Motor neuron (in vitro differentiated cells): ENCODE results near the gene CDKL2. TPM values are rescaled to one million over a fixed set of nuclear protein-coding genes. Genes with fewer than 3 reads are reported as not detected.
"Not testable (repeated sequence)": the region's sequence is repeated elsewhere in the genome, so short reads cannot be mapped to it uniquely, and the experiment has no call there.

Experiments used
- ATAC-seq, 8 experiments: fragments of 200-7000 bp; cut with Tn5 transposase; replicated peaks in 6 of 8; 2 replicates each; pipeline ENCODE4 v1.8.0; 2021; ENCODE audit warnings: mild to moderate bottlenecking in 8 of 8, moderate library complexity in 8 of 8
- H3K27ac ChIP-seq, 2 donors: fragments of 250-450 bp; sonication (Bioruptor Pico); 2 replicates each; pipeline ENCODE4 v1.9.0; 2021; ENCODE audit warnings: antibody characterized with exemption in 2 of 2, mild to moderate bottlenecking in 2 of 2, moderate library complexity in 1 of 2
- H3K4me1 ChIP-seq, 2 donors: fragments of 250-450 bp; sonication (Bioruptor Pico); replicated peaks in 1 of 2; 2 replicates each; pipeline ENCODE4 v1.6.1; 2021; ENCODE audit warnings: antibody characterized with exemption in 2 of 2, mild to moderate bottlenecking in 2 of 2, moderate library complexity in 1 of 2
- H3K4me3 ChIP-seq, 5 donors: fragments of 250-450 bp; sonication (Bioruptor Pico); 2 replicates each; pipeline ENCODE4 v1.9.0; 2021; ENCODE audit warnings: antibody characterized with exemption in 5 of 5, mild to moderate bottlenecking in 5 of 5, moderate library complexity in 4 of 5
- WGBS, 10 experiments: fragments of 450-650 bp; shearing (Covaris generic); methylation state at CpG; one replicate each; pipeline ENCODE4 v1.0.0; 2022; 5-methylcytosine and 5-hydroxymethylcytosine counted together
- in situ Hi-C, 9 experiments: fragments of 400-800 bp; cut with MboI; loops; one replicate each; pipeline ENCODE4 v1.15.0; 2021; ENCODE audit warnings: low sequenced_read_pairs in 9 of 9, low pct_unique_long_range_greater_than_20kb in 2 of 9; ENCODE audit not compliant: unreplicated experiment in 9 of 9
- total RNA-seq, 8 experiments: library from RNA; unstranded; fragments of 300-600 nt; gene quantifications; 2 replicates each; pipeline versions ENCODE4 v1.2.3 to v1.2.4, GENCODE V29; 2022

The CDKL2 gene
- total RNA-seq, result 10 to 100 TPM in 1 of 8 experiments, 1 to 10 TPM in 4, under 1 TPM in 3; 0.10 to 17.7 (median 3.8) TPM

DNA sequence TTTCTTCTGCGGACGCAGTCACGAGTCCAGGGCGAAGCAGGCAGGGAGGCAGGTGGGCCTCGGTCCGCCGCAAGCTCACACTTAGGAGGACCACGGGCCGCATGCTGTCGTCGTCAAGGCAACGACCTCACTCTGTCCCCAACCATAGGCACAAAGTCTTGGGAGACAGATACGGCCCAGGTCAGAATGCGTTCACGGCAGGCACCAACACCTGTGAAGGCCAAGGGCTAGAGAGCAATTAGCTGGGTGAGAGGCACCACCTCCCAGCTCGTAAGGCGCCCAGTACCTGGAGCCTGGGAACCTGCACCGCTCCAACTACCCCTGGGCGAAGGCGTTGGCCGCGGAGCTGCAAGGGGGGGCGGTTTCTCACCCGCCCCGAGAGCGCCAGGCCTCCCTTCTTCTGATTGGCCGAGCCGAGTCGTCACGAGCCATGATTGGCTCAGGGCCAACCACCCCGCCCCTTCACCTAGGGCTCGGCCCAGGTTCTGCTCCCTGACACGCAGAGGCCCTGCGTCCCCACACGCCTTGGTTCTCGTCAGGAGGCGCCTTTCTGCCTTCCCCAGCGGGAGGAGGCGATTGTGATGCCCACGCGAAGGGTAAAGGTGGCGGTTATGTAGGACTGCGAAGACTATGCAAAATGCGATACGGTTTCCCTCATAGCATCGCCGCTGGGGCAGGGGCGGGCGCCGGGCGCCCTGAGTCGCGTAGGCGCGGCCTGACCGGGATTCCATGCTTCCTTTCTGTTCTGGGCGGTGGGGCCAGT is at the start of gene CDKL2:
Gene CDKL2 (minus strand): TSS at position 355 of the 763 bp plus-strand sequence. CDS start 4,540 bp downstream, outside the sequence.
- H3K4me1 ChIP-seq, result peaks cover 0 to 8% of the 10 kb centered on the region in 2 donors
- WGBS, 10 experiments, result 0 to 53% (median 3%) methylated on average over 1 to 25 of the region's 57 CpGs; no CpG with 5 or more reads in 3 of the 10 experiments
- peak; percentile 76 to 98 (median 97) for ATAC-seq

DNA sequence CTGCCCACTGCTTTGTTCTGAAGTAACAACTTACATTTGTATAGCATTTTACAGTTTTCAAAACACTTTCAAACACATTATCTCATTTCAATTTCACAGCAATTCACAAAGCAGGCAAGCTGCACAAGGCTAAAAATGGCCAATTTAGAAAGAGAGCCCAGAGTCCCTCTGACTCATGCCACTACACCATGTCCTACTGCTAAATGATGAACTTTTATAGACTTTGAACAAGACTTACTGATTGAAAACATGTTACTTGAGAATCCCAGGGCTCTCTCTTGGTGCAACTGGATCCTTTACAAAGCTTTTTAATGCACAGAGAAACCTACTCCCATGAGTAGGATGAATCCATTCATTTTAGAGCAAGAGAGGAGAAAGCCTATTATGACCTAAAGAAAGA is 48.6 kb upstream of the CDKL2 start:
- in situ Hi-C loops, result no loop called here
- peaks cover 4 to 8% of the 10 kb centered on the region in 2 donors for H3K4me1 ChIP-seq
- H3K4me3 ChIP-seq, result no peak overlapping the region
- ATAC-seq, result no peak
- no peak overlapping the region for H3K27ac ChIP-seq

More for the DNA sequence above, at the start of gene CDKL2:
- Histone ChIP-seq H3K27ac (peak within 1 kb of the TSS in 1 of 2 donors; percentile 22), H3K4me3 (peak within 1 kb of the TSS; percentile 50 to 74 (median 58))
- in situ Hi-C loops, result no loop called here

DNA sequence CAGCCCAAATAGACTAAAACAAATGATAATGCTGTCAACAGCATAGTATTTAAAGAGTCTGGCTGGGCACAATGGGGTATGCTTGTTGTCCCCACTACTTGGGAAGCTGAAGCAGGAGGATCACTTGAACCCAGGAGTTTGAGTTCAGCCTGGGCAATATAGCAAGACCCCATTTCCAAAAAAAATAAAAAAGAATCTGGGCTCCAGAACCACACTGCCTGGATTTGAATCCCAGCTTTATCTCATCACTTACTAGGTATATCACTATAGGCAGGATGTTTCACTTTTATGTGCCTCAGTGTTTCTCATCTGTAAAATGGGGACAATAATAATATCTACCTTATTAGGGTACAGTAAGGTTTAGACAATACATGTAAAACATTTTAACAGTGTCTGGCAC is 48.1 kb upstream of the CDKL2 start:
- no peak overlapping the region for H3K4me3 ChIP-seq
- H3K4me1 ChIP-seq, result peaks cover 4 to 9% of the 10 kb centered on the region in 2 donors
- in situ Hi-C loops, result no loop called here
- no peak for ATAC-seq
- no peak overlapping the region for H3K27ac ChIP-seq

DNA sequence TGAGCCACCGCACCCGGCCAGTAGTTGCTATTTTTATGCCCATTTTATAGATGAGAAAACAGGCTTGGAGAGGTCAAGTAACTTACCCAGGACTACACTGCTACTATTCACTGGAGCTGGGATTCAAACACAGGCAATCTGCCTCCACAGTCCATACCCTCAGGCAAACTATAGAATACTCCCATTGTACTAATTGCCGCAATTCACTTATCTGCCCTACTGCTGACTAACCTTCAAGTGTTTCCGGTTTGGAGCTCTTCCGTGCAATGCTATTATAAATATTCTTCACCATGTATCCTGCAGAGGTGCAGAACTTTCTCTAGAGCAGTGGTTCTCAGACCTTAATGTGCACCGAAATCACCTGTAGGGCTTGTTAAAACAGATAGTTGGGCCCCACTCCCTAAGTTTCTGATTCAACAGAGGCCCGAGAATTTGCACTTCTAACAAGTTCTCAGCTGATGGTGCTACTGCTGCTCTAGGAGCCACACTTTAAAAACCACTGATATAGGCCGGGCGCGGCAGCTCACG is 44.7 kb upstream of the CDKL2 start:
- Histone ChIP-seq H3K27ac (peak overlapping the region in 1 of 2 donors; percentile 37), H3K4me3 (no peak overlapping the region), H3K4me1 (peaks cover 7 to 21% of the 10 kb centered on the region in 2 donors)
- in situ Hi-C loops, result no loop called here
- ATAC-seq, result no peak
- WGBS, 10 experiments, result 90 to 100% (median 93%) methylated on average over 2 to 5 of the region's 11 CpGs; no CpG with 5 or more reads in 1 of the 10 experiments

DNA sequence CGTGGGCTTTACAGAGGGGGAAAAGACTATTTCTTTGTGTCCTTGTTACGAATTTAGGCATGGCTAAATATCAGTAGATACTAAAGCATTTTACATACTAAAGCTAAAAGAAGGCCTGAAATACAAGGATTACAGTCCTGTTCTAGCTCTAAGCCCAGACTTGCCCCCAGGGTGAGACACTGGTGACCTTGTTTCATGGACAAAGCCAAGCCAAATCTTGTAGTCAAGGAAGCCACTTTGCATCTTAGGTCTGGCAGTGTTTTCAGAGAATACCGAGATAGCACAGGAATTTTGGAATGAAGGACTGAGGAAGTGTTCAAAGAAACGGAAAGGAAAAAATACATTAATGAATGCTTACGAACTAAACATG is 43.6 kb upstream of the CDKL2 start:
- Histone ChIP-seq H3K27ac (peak overlapping the region; percentile 88 to 90), H3K4me3 (peak overlapping the region; percentile 73 to 83 (median 78)), H3K4me1 (peaks cover 10 to 21% of the 10 kb centered on the region in 2 donors)
- in situ Hi-C loops, result loop anchor here in 1 of 9 experiments (25.0 kb wide), 1 partner anchor 113 kb away; no protein-coding TSS in a partner anchor
- WGBS, 10 experiments, result 7 to 55% (median 47%) methylated on average over 1 to 5 of the region's 5 CpGs; no CpG with 5 or more reads in 1 of the 10 experiments
- ATAC-seq, result no peak

- ATAC-seq, result peak; percentile 91 to 97 (median 95)
- in situ Hi-C loops, result loop anchor here in 1 of 9 experiments (25.0 kb wide), 1 partner anchor 114 kb away; no protein-coding TSS in a partner anchor
- H3K4me1 ChIP-seq, result peaks cover 13 to 27% of the 10 kb centered on the region in 2 donors
- peak within 1 kb of the TSS; percentile 73 to 83 (median 78) for H3K4me3 ChIP-seq
- WGBS, 10 experiments, result 0% methylated on average over 2 to 16 of the region's 83 CpGs; no CpG with 5 or more reads in 2 of the 10 experiments
- H3K27ac ChIP-seq, result peak within 1 kb of the TSS; percentile 90 to 91
These were observed 43.0 kb upstream of the CDKL2 start, which contains the start of gene G3BP2 for GRCh38 chr4:75673027-75673958. Gene G3BP2 (minus strand): TSS chr4:75673411. CDS start chr4:75662025, 11,386 bp downstream.

- Histone ChIP-seq H3K27ac (peak overlapping the region; percentile 90 to 91), H3K4me1 (peaks cover 19 to 32% of the 10 kb centered on the region in 2 donors), H3K4me3 (peak overlapping the region; percentile 73 to 83 (median 78))
- peak in 6 of 8 experiments; percentile 0 to 24 (median 8) for ATAC-seq
- in situ Hi-C loops, result loop anchor here in 1 of 9 experiments (25.0 kb wide), 1 partner anchor 115 kb away; no protein-coding TSS in a partner anchor
- 0 to 2% (median 0%) methylated on average over 1 to 23 of the region's 44 CpGs; no CpG with 5 or more reads in 3 of the 10 experiments for WGBS, 10 experiments
These were observed 42.2 kb upstream of the CDKL2 start for GRCh38 chr4:75672461-75673026.

DNA sequence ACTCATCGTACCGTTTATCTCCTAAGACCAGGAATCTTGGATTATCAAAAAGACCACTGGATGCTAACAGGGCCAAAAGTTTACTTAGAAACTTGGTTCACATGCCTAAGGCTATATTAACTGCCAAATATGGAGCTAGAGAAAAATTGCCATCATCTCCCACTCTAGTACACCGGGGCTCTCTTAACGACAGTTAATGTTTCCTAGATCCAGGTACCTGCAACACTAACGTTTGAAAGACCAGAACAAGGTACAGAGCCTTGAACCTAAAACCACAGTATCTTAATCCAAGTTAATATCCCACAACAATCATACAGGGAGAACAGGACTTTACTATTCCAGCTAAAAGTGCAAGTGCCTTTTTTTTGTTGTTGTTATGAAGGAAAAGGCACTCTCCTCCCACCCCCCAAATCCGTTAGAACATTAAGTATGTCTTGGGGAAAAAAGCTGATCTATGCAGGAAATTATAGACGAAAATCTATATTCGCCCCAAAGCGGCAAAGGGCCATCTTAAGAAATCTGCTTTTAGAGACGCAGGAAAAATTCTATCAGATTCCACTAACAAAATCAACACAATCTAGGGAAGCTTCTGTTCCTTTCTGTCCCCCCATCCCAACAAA is 41.6 kb upstream of the CDKL2 start:
- Histone ChIP-seq H3K4me3 (peak overlapping the region; percentile 73 to 83 (median 78)), H3K4me1 (peaks cover 22 to 32% of the 10 kb centered on the region in 2 donors), H3K27ac (peak overlapping the region; percentile 90 to 91)
- ATAC-seq, result no peak
- WGBS, 10 experiments, result 0 to 17% (median 7%) methylated on average over 1 to 9 of the region's 10 CpGs
- in situ Hi-C loops, result loop anchor here in 1 of 9 experiments (25.0 kb wide), 1 partner anchor 115 kb away; no protein-coding TSS in a partner anchor

DNA sequence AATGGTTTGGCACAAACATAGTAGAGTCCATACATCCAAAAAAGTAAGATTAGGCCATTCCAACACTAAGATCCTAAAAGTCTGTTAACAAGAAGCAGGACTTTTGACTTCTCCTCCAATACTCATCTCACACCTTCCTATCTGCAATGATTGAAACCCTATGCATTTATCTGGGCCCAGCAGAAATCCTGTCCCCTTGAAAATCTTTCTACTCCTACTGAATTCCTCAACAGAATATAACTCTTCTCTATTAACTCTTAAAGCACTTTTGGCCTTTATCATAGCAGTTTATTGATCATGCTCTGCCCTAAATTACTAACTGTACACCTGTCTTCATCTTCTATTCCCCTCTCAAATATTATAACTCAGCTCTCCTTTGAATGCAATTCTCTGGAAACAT is 38.3 kb upstream of the CDKL2 start:
- Histone ChIP-seq H3K4me3 (no peak overlapping the region), H3K27ac (no peak overlapping the region), H3K4me1 (peaks cover 20 to 39% of the 10 kb centered on the region in 2 donors)
- ATAC-seq, result no peak
- in situ Hi-C loops, result loop anchor here in 1 of 9 experiments (25.0 kb wide), 1 partner anchor 119 kb away; no protein-coding TSS in a partner anchor

- not testable (repeated sequence) for H3K27ac ChIP-seq, H3K4me3 ChIP-seq
- ATAC-seq, result peak in 1 of 8 experiments; percentile 43
- H3K4me1 ChIP-seq, result peaks cover 20 to 39% of the 10 kb centered on the region in 2 donors
- in situ Hi-C loops, result loop anchor here in 1 of 9 experiments (25.0 kb wide), 1 partner anchor 120 kb away; no protein-coding TSS in a partner anchor
- WGBS, 10 experiments, result 50 to 93% (median 83%) methylated on average over 2 to 6 of the region's 7 CpGs; no CpG with 5 or more reads in 1 of the 10 experiments
These were observed 37.3 kb upstream of the CDKL2 start for GRCh38 chr4:75667636-75668035.

- Histone ChIP-seq H3K4me3 (no peak overlapping the region), H3K4me1 (peaks cover 20 to 37% of the 10 kb centered on the region in 2 donors), H3K27ac (no peak overlapping the region)
- no peak for ATAC-seq
- 48 to 100% (median 89%) methylated on average over 2 to 4 of the region's 4 CpGs for WGBS, 10 experiments
- in situ Hi-C loops, result loop anchor here in 1 of 9 experiments (25.0 kb wide), 1 partner anchor 121 kb away; no protein-coding TSS in a partner anchor
These were observed 36.0 kb upstream of the CDKL2 start for GRCh38 chr4:75666299-75666698.
